Dedifferentiated amniotic fluid mesenchymal stem cell (primary cell): ENCODE data around the gene DPPA5.
A peak's percentile ranks its signal among the peaks of the same experiment; 100 is the strongest.
"Not testable (repeated sequence)": the region's sequence is repeated elsewhere in the genome, so short reads cannot be mapped to it uniquely, and the experiment has no call there.

Source experiments
- DNase-seq: peaks from one replicate; pipeline ENCODE4 v3.0.0-alpha.2; 2016; ENCODE audit errors: extremely low spot score

The DPPA5 gene

GRCh38 chr6:73353636-73354593, at the start of gene DPPA5:
Gene DPPA5 (minus strand): TSS chr6:73354276. CDS start chr6:73354225, 51 bp downstream.
- no peak for DNase-seq

- DNase-seq: no peak
Measured at GRCh38 chr6:73400656-73401055, 46.6 kb upstream of the DPPA5 start.

- no peak for DNase-seq
Measured at GRCh38 chr6:73395875-73396274, 41.8 kb upstream of the DPPA5 start.

- no peak for DNase-seq
Measured at GRCh38 chr6:73394577-73395354, 40.7 kb upstream of the DPPA5 start, which contains the start of gene DDX43. Gene DDX43 (plus strand): TSS chr6:73394828. CDS start chr6:73394906, 78 bp downstream.

GRCh38 chr6:73393278-73393677, 39.2 kb upstream of the DPPA5 start:
- DNase-seq: no peak

GRCh38 chr6:73392188-73392587, 38.1 kb upstream of the DPPA5 start:
- DNase-seq: not testable (repeated sequence)

- no peak for DNase-seq
Measured at GRCh38 chr6:73391675-73392074, 37.6 kb upstream of the DPPA5 start.

- no peak for DNase-seq
Measured at GRCh38 chr6:73389854-73390253, 35.8 kb upstream of the DPPA5 start.

- peak; percentile 51 for DNase-seq
Measured at GRCh38 chr6:73388800-73389512, 34.9 kb upstream of the DPPA5 start.

- no peak for DNase-seq
Measured at GRCh38 chr6:73388433-73388799, 34.3 kb upstream of the DPPA5 start.

- no peak for DNase-seq
Measured at GRCh38 chr6:73382462-73383113, 28.5 kb upstream of the DPPA5 start.

- not testable (repeated sequence) for DNase-seq
Measured at GRCh38 chr6:73381531-73381930, 27.5 kb upstream of the DPPA5 start.

GRCh38 chr6:73377225-73377624, 23.1 kb upstream of the DPPA5 start:
- no peak for DNase-seq

- peak; percentile 6 for DNase-seq
Measured at GRCh38 chr6:73375216-73375615, 21.1 kb upstream of the DPPA5 start.

- DNase-seq: no peak
Measured at GRCh38 chr6:73372516-73372915, 18.4 kb upstream of the DPPA5 start.

- DNase-seq: no peak
Measured at GRCh38 chr6:73371984-73372383, 17.9 kb upstream of the DPPA5 start.

- no peak for DNase-seq
Measured at GRCh38 chr6:73369563-73369962, 15.5 kb upstream of the DPPA5 start, which contains the start of gene OOEP. Gene OOEP (minus strand): TSS chr6:73369897. CDS start chr6:73369792, 105 bp downstream.

GRCh38 chr6:73369157-73369556, 15.1 kb upstream of the DPPA5 start:
- DNase-seq: no peak

GRCh38 chr6:73368675-73369074, 14.6 kb upstream of the DPPA5 start:
- peak; percentile 8 for DNase-seq

- DNase-seq: peak; percentile 10
Measured at GRCh38 chr6:73367761-73368355, 13.8 kb upstream of the DPPA5 start.

- no peak for DNase-seq
Measured at GRCh38 chr6:73364549-73364948, 10.5 kb upstream of the DPPA5 start.
